GM18870 (cell line): ENCODE data around the gene TAF6.
A peak's percentile ranks its signal among the peaks of the same experiment; 100 is the strongest.

Experiments used
- ATAC-seq: cut with Tn5 transposase; IDR thresholded peaks from one replicate; pipeline ENCODE4 v1.9.1; 2021; ENCODE audit warnings: moderate library complexity; ENCODE audit not compliant: unreplicated experiment

Gene TAF6

DNA sequence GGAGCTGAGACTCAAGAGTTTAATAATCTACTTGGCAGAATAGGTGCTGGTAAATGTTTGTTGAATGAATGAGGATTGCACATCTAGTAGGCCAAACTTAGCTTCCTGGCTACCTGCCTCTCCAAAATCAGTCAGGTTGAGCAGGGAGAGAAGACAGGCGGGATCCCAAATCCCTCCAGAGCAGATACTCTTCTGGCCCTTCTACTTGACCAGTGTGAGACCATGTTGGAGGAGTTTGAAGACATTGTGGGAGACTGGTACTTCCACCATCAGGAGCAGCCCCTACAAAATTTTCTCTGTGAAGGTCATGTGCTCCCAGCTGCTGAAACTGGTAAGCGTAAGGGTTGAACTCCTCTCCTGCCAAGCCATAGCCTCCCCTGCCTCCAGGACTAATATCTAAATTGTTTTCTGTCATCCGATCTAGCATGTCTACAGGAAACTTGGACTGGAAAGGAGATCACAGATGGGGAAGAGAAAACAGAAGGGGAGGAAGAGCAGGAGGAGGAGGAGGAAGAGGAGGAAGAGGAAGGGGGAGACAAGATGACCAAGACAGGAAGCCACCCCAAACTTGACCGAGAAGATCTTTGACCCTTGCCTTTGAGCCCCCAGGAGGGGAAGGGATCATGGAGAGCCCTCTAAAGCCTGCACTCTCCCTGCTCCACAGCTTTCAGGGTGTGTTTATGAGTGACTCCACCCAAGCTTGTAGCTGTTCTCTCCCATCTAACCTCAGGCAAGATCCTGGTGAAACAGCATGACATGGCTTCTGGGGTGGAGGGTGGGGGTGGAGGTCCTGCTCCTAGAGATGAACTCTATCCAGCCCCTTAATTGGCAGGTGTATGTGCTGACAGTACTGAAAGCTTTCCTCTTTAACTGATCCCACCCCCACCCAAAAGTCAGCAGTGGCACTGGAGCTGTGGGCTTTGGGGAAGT lies 5.4 kb upstream of the TAF6 start:
- no peak for ATAC-seq

DNA sequence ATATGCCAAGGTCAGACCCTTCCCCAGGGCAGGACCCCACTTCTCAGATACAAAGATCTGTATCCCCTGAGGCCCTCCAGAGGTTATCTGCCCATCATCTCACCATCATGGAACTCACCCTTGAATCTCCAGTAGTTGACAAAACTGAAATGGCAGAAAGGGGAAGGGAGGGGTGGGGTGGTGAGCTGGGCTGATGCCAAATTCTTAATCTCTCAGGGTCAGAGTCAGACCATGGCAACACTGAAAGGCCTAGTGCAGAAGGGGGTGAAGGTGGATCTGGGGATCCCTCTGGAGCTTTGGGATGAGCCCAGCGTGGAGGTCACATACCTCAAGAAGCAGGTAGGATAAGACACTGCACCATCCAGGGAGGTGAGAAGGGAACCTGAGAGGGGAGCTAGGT lies 3.4 kb upstream of the TAF6 start:
- ATAC-seq = no peak

DNA sequence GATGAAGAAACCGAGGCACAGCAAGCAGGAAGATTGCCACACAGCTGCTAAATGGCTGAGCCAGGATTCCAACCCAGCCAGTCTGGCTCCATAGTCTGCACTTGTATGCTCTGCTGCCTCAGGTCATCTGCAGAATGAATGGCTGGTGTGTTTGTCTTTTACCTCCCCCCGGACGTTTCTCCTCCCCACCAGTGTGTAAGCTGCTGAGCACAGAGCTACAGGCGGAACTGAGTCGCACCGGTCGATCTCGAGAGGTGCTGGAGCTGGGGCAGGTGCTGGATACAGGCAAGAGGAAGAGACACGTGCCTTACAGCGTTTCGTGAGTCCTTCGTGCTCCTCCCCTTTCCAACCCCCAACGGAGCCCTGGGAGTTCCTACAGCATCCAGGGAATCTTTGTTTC lies 2.9 kb upstream of the TAF6 start:
- no peak for ATAC-seq

DNA sequence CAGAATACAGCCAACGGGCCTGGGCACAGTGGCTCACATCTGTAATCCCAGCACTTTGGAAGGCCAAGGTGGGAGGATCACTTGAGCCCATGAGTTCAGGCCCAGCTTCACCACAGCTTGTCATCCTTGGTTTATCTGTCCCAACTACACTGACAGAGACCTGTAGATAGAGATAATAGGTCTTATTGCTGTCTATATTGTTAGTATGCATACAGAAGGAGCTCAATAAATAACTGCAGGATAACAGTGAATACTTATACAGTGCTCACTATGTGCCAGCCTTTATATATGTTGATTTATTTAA lies 1.5 kb upstream of the TAF6 start:
- no peak for ATAC-seq

DNA sequence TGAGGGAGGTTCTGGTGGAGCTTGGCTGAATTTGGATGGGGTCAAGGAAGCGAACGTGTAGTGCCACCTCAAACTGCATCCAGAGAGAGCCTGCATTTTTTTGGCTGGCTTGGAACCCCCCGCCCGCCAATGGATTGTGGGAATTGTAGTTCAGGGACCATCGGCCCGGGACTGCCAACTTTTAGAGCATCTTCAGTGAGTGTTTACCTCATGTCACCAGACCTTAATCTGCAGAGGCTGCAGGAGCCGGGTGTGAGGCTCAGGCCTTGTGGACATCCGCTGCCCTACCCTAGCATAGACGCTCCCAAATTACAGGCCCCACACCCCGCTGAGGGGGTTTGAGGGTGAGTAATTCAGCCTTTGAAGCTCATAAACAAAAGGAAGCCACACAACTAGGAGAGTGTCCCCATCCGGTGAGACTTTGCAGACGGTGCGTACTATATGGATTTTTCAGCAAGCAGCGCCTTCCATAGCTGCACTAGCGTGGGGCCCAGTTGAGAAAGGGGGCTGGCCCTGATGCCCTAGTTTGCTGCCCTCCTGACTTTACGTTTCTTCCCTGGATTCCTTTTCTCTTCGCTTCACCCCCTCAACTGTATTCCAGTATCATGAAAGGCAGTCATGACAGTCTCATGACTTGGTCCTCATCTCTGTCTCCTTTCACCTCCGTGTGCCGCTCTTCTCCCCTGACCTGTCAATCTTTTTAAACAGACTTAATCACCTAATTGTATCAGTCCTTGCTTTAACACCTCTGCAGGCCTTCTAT lies 993 bp upstream of the TAF6 start:
- ATAC-seq = peak; percentile 26

DNA sequence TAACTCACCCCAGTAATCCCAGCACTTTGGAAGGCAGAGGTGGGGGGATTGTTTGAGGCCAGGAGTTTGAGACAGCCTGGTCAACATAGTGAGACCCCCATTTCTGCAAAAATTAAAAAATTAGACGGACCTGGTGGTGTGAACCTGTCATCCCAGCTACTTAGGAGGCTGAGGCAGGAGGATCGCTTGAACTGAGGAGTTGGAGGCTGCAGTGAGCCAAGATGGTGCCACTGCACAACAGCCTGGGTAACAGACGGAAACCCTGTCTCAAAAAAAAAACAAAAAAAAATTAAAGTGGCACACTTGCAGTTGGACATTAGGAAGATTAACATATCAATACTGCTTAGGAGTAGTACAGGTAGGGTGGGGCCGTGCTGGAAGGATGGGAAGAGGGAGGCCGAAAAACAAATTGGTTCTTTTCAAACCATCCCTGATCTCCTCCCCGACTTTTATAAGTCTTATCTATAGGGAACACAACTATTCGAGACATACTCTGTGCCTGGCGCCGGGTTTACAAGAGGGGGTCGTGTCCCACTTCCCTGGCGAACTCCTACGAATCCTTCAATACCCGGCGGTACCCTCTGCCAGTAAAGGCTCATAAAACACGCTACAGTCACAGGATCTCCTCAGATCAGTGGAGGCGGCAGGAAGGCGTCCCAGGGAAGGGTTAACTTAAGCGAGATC lies 628 bp downstream of the TAF6 start:
- ATAC-seq = no peak

DNA sequence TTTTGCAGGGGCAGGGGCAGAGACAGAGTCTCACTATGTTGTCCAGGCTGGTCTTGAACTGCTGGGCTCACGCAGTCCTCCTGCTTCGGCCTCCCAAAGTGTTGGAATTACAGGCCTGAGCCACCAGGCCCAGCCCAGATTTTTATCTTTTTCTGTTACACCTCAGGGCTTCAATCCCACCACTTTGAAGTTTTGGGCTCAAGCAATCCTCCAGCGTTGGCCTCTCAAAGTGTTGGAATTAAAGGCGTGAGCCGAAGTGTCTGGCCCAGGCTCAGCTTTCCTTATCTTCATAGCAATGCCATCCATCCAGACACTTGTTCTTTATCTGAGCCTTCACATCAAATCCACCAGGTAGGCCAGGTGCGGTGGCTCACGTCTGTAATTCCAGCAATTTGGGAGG lies 4.1 kb downstream of the TAF6 start:
- no peak for ATAC-seq

DNA sequence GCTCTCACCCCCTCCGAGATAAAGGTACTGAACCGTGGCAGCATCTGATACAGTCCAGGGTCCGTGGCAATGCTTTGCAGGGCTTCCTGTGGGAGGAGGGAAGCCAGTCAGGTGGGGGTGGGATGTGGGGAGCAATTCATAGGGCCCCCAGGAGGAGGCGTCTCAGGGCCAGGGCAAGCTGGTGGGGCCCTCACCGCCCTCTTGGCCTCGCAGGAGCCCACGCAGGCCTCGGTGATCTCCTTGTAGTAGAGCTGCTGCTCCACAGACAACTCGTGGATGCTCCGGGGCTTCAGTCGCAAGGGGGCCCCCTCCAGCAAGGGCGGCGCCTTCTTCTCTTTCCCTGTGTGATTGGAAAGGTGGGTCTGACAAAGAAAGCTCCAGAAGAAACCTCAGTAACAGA lies 7.2 kb downstream of the TAF6 start:
- no peak for ATAC-seq

DNA sequence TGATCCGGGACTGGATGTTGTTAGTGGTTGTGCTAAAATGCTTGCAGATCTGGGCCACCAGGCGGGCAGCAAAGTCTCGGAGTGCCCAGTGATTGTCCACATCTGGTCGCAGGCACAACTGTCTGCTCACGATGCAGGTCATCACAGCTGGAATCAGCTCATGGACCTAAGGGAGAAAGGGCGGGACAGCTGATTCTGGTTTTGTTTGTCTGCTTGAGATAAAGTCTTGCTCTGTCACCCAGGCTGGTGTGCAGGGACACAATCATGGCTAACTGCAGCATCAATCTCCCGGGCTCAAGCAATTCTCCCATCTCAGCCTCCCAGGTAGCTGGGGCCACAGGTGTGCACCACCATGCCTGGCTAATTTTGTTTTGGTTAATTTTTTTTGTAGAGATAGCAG lies 8.0 kb downstream of the TAF6 start:
- ATAC-seq = no peak

DNA sequence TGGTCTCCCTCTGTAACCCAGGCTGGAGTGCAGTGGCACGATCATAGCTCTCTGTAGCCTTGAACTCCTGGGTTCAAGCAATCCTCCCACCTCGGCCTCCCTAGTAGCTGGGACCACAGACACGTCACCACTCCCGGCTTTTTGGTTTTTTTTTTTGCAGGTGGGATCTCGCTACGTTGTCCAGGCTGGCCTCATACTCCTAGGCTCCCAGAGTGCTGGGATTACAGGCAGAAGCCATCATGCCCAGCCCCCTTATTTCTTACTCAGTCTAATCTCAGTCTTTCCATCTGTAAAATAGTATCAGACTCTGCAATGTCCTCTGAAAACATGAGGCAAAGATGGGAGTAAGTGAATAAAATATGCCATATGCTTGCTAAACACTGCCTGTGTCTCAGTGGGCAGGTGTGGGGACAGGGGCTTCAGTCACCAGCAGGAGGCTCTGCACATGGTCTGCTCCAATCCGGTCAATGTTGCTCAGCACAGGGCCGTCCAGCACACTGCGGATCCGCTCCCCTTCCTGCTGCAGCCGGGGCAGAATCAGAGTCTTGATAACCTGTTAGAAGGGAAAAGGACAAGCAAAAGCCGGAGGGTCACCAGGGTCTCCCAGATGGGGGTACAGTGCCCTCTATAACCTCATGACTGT lies 9.5 kb downstream of the TAF6 start:
- no peak for ATAC-seq

DNA sequence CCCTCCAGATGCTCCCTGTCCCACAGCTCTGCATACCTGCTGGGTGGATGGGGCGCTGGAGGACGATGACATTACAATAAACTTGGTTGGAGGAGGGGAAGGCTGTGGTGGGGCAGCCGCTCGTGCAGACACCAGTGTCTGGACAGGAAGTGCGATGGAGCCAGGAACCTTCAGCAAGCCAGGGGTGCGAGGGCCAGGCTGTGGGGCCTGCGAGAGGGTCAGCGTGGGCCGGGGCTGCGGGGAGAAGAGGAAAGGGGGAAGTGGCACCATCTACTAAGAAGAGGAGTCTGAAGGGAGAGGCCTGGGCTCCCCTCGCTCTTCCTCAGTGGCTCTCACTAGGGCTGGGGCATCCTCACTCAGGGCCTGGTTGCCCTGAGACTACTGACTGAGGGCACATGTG lies 11.3 kb downstream of the TAF6 start:
- ATAC-seq = no peak

DNA sequence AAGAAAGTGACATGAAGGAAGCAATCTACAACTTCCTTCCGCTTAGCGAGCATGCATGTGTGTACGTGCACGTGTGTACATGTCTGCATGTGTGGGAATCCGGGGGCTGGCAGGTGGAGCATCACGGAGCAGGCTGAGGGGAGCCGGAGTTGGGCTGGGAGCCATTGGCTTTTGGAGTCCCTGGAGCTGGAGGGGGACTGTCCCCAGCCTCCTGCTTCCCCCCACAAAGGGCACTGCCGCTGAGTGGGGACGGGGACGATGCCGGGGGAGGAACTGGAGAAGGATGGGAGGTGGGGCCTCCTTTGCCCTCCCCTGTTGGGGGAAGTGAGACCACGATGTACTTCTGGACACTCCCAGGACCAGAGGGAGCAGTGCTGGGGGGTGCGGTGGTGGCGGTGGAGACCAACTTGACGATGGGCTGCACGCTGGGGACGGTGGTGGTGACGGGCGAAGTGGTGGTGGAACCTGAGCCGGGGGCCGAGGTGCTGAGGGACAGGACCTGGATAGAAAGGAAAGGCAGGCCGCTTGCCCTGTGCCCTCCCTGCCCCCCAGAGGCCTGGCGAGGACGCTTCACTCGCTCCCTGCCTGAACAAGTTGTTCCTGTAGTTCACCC lies 11.9 kb downstream of the TAF6 start:
- no peak for ATAC-seq

DNA sequence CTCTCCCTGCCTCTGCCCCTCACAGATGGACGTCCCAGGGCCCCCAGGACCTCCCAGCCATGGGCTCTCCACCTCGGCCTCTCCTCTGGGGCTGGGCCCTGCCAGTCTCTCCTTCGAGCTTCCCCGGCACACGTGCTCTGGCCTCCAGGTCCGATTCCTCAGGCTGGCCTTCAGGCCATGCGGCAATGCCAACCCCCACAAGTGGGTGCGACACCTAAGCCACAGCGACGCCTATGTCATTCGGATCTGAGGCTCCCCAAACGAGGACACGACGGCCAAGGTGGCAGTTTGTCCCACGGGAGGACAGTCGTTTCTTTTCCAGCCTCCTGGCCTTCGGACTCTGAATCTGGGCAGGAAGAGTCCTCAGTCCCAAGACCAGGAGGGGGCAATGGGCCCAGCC lies 12.5 kb downstream of the TAF6 start:
- no peak for ATAC-seq

DNA sequence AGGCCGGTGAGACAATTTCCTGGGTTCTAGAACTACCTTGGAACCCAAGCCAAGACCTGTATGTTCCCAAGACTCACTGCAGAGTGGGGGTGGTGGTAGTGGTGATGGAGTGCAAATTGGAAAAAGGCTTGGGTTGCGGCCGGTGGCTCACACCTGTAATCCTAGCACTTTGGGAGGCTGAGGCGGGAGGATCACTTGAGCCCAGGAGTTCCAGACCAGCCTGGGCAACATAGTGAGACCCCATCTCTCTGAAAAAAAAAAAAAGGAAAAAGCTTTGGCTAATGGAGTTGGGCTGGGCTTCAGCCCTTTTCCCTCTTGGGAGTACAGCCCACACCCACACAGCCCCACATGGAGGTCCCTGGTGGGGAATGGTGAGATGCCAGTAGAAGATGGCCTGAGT lies 13.6 kb downstream of the TAF6 start:
- no peak for ATAC-seq

DNA sequence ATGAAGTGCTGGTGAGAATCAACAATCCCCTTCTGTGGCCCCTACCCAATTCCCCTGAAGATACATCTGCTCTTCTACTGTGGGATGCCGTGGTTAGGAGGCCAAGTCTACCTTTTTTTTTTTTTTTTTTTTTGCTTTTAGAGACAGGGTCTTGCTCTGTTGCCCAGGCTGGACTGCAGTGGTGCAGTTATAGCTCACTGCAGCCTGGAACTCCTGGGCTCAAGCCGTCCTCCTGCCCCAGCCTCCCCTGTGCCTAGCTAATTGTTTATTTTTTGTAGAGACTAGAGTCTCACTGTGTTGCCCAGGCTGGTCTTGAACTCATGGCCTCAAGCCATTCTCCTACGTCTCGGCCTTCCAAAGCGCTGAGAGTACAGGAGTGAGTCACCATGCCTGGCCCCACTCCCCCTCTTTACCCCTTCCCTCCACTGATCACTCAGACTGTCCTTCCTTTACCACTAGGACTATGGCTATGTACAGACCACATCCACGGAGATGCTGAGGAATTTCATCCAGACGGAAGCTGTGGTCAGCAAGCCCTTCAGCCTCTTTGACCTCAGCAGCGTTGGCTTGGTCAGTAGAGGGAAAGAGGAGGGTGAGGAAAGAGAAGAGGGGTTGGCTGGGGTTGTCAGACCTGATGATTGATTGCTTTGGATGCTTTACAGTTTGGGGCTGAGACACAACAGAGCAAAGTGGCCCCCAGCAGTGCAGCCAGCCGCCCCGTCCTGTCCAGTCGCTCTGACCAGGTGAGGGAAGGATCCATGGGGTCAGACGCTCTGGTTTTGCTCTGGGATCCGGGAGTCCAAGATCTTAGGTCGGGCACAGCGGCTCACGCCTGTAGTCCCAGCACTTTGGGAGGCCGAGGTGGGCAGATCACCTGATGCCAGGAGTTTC lies 16.0 kb downstream of the TAF6 start:
- ATAC-seq = no peak

DNA sequence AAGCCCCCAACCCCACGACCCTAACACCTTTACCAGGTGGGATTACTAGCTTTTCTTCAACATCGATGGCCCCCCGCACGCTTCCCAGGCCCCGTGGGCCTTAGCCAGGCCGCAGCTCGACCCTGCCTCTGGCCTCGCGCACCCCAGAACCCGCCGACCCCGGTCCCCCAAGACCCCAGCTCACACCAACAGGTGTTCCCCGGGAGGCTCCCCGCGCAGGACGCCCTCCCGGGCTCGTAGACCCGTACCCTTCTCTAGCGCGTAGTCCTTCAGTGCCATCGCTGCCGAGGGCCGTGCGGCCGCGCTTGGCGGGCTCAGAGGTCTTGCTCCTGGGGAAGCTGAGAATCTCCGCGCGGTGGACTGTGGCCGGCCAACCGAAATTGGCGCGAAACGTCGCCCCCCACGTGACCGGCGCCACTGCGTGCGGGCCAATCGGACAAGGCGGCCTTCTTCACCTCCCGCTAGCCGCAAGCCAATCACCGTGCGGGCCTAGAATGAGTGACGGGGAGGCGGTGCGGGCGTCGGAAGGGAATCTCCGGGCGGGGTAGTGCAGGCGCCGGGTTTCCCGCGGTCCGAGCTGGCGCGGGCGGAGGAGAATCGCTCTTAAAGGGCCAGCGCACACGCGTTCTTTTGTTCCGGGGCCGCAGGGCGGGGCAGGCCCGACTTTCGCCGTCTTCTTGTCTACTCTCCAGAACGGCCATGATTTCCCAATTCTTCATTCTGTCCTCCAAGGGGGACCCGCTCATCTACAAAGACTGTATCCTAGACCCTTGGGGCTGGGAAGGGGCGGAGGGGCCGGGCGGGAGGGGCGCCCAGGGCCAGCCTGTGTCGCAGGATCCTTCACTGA lies 17.9 kb downstream of the TAF6 start, which contains the start of the genes AP4M1 and MCM7:
TSS of gene AP4M1 (plus strand) at position 628 of the 847 bp plus-strand sequence. CDS start at position 700, 72 bp downstream.
TSS of gene MCM7 (minus strand) at position 382 of the 847 bp plus-strand sequence. CDS start at position 279, 103 bp downstream.
- ATAC-seq = peak; percentile 61

DNA sequence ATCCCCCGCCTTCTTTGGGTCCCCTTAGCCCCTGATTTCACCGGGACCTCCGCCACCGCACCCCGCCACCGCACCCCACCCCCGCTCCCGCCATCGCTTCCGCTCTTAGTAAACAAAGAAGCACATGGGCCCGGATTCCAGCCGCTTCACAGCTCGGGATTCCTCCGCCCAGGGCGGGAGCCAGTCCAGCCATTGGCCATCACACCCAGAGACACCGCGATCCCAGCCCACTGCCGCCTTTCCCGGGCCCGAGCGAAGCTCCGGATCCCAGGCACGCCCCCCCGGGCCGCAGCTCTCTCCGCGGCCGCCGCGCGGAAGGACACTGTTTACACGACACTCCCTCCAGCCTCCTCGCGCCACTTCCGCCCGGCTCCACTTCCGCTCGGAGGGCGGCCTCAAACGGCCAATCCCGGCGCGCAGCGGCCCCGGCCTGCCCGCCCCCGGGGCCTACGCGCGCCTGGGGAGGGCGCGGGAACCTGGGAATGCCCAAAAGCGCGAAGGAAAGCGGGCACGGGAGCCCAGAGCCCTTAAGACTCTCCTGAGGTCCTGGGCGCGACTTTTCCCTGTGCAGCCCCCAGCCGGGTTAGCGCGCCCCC lies 18.6 kb downstream of the TAF6 start:
- ATAC-seq = peak; percentile 49

DNA sequence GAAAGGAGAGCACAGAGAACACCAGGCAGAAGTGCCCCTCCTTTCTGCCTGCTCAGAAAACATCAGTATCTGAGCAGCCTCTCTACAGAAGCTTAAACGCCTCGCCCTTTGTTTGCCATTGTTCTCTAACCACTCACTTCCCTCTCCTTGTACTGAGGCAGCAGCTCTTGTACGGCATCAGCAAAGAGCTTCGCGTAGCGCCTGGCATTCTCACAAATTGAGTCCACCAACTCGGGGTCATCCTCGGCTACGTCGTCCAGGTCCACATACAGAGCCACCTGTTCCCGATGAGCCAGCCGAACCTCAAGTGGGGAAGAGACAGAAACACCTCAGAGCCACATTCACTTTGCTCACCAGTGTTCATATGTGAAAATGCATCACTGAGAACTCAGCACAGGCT lies 19.7 kb downstream of the TAF6 start:
- no peak for ATAC-seq
